ENCODE measurements around the gene IFNL4. TPM values are rescaled to one million over a fixed set of nuclear protein-coding genes. Genes with fewer than 3 reads are reported as not detected.
"Not testable (repeated sequence)": the region's sequence is repeated elsewhere in the genome, so short reads cannot be mapped to it uniquely, and the experiment has no call there.

IFNL4 gene
- total RNA-seq, 1 experiment from 2014 or later, result not detected

DNA sequence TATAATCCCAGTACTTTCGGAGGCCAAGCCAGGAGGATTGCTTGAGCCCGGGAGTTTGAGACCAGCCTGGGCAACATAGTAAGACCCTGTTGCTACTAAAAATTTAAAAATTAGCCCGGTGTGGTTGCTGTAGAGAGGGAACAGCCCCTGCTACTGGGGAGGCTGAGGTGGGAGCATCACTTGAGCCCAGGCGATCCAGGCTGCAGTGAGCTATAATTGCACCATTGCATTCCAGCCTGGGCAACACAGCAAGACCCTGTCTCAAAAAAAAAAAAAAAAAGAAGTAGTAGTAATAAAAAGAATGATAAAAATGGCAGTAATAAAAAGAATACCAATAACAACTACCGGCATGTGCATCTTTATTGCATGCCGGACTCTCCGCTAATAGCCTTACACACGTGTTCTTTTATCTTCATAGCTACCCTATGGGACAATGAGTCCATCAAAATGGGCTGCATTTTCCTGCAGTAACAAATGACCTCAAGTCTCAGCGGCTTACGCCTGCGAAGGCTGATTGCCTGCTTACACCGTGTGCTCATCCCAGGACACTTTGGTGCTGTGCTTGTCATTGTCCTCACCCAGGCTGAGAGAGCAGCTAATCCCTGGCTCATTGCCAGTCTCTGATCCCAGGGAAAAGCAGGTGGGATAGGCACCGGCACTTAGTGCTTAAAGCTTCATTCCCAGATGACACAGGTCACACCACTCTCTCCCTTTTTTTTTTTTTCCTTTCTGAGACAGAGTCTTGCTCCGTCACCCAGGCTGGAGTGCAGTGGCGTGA is 30.2 kb downstream of the IFNL4 start:
- TF ChIP-seq, protein P1, sequence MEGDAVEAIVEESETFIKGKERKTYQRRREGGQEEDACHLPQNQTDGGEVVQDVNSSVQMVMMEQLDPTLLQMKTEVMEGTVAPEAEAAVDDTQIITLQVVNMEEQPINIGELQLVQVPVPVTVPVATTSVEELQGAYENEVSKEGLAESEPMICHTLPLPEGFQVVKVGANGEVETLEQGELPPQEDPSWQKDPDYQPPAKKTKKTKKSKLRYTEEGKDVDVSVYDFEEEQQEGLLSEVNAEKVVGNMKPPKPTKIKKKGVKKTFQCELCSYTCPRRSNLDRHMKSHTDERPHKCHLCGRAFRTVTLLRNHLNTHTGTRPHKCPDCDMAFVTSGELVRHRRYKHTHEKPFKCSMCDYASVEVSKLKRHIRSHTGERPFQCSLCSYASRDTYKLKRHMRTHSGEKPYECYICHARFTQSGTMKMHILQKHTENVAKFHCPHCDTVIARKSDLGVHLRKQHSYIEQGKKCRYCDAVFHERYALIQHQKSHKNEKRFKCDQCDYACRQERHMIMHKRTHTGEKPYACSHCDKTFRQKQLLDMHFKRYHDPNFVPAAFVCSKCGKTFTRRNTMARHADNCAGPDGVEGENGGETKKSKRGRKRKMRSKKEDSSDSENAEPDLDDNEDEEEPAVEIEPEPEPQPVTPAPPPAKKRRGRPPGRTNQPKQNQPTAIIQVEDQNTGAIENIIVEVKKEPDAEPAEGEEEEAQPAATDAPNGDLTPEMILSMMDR (IDR thresholded peaks at IDR 0.05; ENCODE audit: unreplicated experiment), result no peak
- Mint-ChIP-seq H3K36me3 (ENCODE audit: insufficient read depth, unreplicated experiment) (no peaks in the 10 kb centered on the region), H3K4me1 (ENCODE audit: low read depth, unreplicated experiment) (no peaks in the 10 kb centered on the region), H3K27me3 (ENCODE audit: unreplicated experiment) (peaks cover 66% of the 10 kb centered on the region), H3K27ac (ENCODE audit: unreplicated experiment) (no peak overlapping the region), H3K4me3 (ENCODE audit: low read depth, unreplicated experiment) (no peak overlapping the region), H3K9me3 (ENCODE audit: low read depth, unreplicated experiment) (peaks cover 4% of the 10 kb centered on the region)
- CTCF ChIA-PET, result no interaction called here
- DNase-seq, result no peak
- intact Hi-C loops (cut with micrococcal nuclease; ENCODE audit: unreplicated experiment), result loop anchor here (10.0 kb wide), 1 partner anchor 46 kb away; the partner anchor contains the start of gene IFNL2
- no TSS peak for BruUV-seq (replicated peaks)

GRCh38 chr19:39217094-39217493 is 31.6 kb downstream of the IFNL4 start:
- Mint-ChIP-seq H3K27me3 (ENCODE audit: unreplicated experiment) (peaks cover 60% of the 10 kb centered on the region), H3K27ac (ENCODE audit: unreplicated experiment) (no peak overlapping the region), H3K9me3 (ENCODE audit: low read depth, unreplicated experiment) (peaks cover 4% of the 10 kb centered on the region), H3K4me3 (ENCODE audit: low read depth, unreplicated experiment) (no peak overlapping the region), H3K4me1 (ENCODE audit: low read depth, unreplicated experiment) (no peaks in the 10 kb centered on the region), H3K36me3 (ENCODE audit: insufficient read depth, unreplicated experiment) (no peaks in the 10 kb centered on the region)
- no peak for DNase-seq
- intact Hi-C loops (cut with micrococcal nuclease; ENCODE audit: unreplicated experiment), result loop anchor here (10.0 kb wide), 1 partner anchor 48 kb away; the partner anchor contains the start of gene IFNL2
- BruUV-seq (replicated peaks), result no TSS peak
- CTCF ChIA-PET, result interaction anchor here (0.6 to 0.7 kb wide), 2 partner anchors 80 to 88 kb away, joined by 4 read pairs; no protein-coding TSS in a partner anchor
- TF ChIP-seq, protein P1 (IDR thresholded peaks at IDR 0.05; ENCODE audit: unreplicated experiment), result no peak

DNA sequence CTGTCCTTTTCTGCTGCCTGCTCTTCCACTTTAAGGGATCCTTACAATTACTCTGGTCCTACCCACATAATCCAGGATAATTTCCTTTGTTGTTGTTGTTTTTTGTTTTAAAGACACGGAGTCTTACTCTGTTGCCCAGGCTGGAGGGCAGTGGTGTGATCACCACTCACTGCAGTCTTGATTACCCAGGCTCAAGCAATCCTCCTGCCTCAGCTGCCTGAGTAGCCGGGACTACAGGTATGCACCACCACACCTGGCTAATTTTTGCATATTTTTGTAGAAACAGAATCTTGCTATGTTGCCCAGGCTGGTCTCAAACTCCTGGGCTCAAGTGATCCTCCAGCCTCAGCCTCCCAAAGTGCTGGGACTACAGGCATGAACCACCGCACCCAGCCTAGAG is 33.3 kb downstream of the IFNL4 start:
- BruUV-seq (replicated peaks); H3K4me3 Mint-ChIP-seq (ENCODE audit: low read depth, unreplicated experiment); CTCF ChIA-PET; DNase-seq; H3K4me1 Mint-ChIP-seq (ENCODE audit: low read depth, unreplicated experiment); H3K27ac Mint-ChIP-seq (ENCODE audit: unreplicated experiment); H3K36me3 Mint-ChIP-seq (ENCODE audit: insufficient read depth, unreplicated experiment); H3K9me3 Mint-ChIP-seq (ENCODE audit: low read depth, unreplicated experiment): not testable (repeated sequence)
- H3K27me3 Mint-ChIP-seq (ENCODE audit: unreplicated experiment), result peaks cover 43% of the 10 kb centered on the region
- intact Hi-C loops (cut with micrococcal nuclease; ENCODE audit: unreplicated experiment), result loop anchor here (10.0 kb wide), 1 partner anchor 49 kb away; the partner anchor contains the start of gene IFNL2

- Mint-ChIP-seq H3K36me3 (ENCODE audit: insufficient read depth, unreplicated experiment) (no peaks in the 10 kb centered on the region), H3K4me3 (ENCODE audit: low read depth, unreplicated experiment) (no peak overlapping the region), H3K27me3 (ENCODE audit: unreplicated experiment) (peaks cover 45% of the 10 kb centered on the region), H3K9me3 (ENCODE audit: low read depth, unreplicated experiment) (peaks cover 4% of the 10 kb centered on the region), H3K4me1 (ENCODE audit: low read depth, unreplicated experiment) (no peaks in the 10 kb centered on the region), H3K27ac (ENCODE audit: unreplicated experiment) (no peak overlapping the region)
- CTCF ChIA-PET, result interaction anchor here (0.6 to 1.3 kb wide), 3 partner anchors 9 to 97 kb away, joined by 5 to 6 read pairs (median 5); no protein-coding TSS in a partner anchor
- DNase-seq, result peak; percentile 64
- BruUV-seq (replicated peaks), result no TSS peak
- TF ChIP-seq, protein P1 (IDR thresholded peaks at IDR 0.05; ENCODE audit: unreplicated experiment), result peak; percentile 44
- intact Hi-C loops (cut with micrococcal nuclease; ENCODE audit: unreplicated experiment), result loop anchor here (2.0 to 10.0 kb wide), 2 partner anchors 52 to 114 kb away; partner anchors contain the start of gene IFNL2
Measured at GRCh38 chr19:39212375-39212742, 36.3 kb downstream of the IFNL4 start.

Measured in Calu3 (cell line).